ENCODE results near the gene INTS4. TPM values are rescaled to one million over a fixed set of nuclear protein-coding genes. Genes with fewer than 3 reads are reported as not detected.
"Not testable (repeated sequence)": the region's sequence is repeated elsewhere in the genome, so short reads cannot be mapped to it uniquely, and the experiment has no call there.

INTS4 gene
- total RNA-seq, 1 experiment from 2014 or later: 25.2 TPM

GRCh38 chr11:77854838-77855237, 139.6 kb downstream of the INTS4 start:
- BruUV-seq (replicated peaks): no TSS peak
- TF ChIP-seq CTCF (IDR thresholded peaks at IDR 0.05; ENCODE audit: unreplicated experiment): no peak
- H3K27ac Mint-ChIP-seq (ENCODE audit: low read depth, unreplicated experiment): no peak overlapping the region
- DNase-seq (ENCODE audit: unreplicated experiment): no peak
- ChIA-PET POLR2A (no interaction called here), CTCF (interaction anchor here (0.5 kb wide), 1 partner anchor 11 kb away, joined by 3 read pairs; no protein-coding TSS in a partner anchor)
- intact Hi-C loops (cut with micrococcal nuclease): no loop called here
- H3K27me3 Mint-ChIP-seq (ENCODE audit: insufficient read depth, unreplicated experiment): no peaks in the 10 kb centered on the region
- no peaks in the 10 kb centered on the region for H3K9me3 Mint-ChIP-seq (ENCODE audit: unreplicated experiment)
- H3K4me3 Mint-ChIP-seq (ENCODE audit: unreplicated experiment): no peak overlapping the region
- H3K36me3 Mint-ChIP-seq (ENCODE audit: insufficient read depth, unreplicated experiment): peaks cover 36% of the 10 kb centered on the region
- no peaks in the 10 kb centered on the region for H3K4me1 Mint-ChIP-seq (ENCODE audit: insufficient read depth, unreplicated experiment)

- Mint-ChIP-seq H3K9me3 (ENCODE audit: unreplicated experiment) (no peaks in the 10 kb centered on the region), H3K36me3 (ENCODE audit: insufficient read depth, unreplicated experiment) (peaks cover 40% of the 10 kb centered on the region), H3K4me3 (ENCODE audit: unreplicated experiment) (no peak overlapping the region), H3K27ac (ENCODE audit: low read depth, unreplicated experiment) (no peak overlapping the region), H3K4me1 (ENCODE audit: insufficient read depth, unreplicated experiment) (no peaks in the 10 kb centered on the region), H3K27me3 (ENCODE audit: insufficient read depth, unreplicated experiment) (no peaks in the 10 kb centered on the region)
- CTCF ChIA-PET: no interaction called here
- BruUV-seq (replicated peaks): no TSS peak
- intact Hi-C loops (cut with micrococcal nuclease): no loop called here
- TF ChIP-seq CTCF (IDR thresholded peaks at IDR 0.05; ENCODE audit: unreplicated experiment): no peak
- DNase-seq (ENCODE audit: unreplicated experiment): no peak
- POLR2A ChIA-PET: no interaction called here
These were observed 143.0 kb downstream of the INTS4 start for GRCh38 chr11:77851503-77851902.

GRCh38 chr11:77843700-77844099, 150.8 kb downstream of the INTS4 start:
- DNase-seq (ENCODE audit: unreplicated experiment); H3K27me3 Mint-ChIP-seq (ENCODE audit: insufficient read depth, unreplicated experiment); H3K4me1 Mint-ChIP-seq (ENCODE audit: insufficient read depth, unreplicated experiment); H3K9me3 Mint-ChIP-seq (ENCODE audit: unreplicated experiment); BruUV-seq (replicated peaks); intact Hi-C loops (cut with micrococcal nuclease); POLR2A ChIA-PET; H3K4me3 Mint-ChIP-seq (ENCODE audit: unreplicated experiment); H3K27ac Mint-ChIP-seq (ENCODE audit: low read depth, unreplicated experiment): not testable (repeated sequence)
- CTCF ChIA-PET: interaction anchor here (0.8 kb wide), 1 partner anchor 466 kb away, joined by 6 read pairs; no protein-coding TSS in a partner anchor
- peaks cover 20% of the 10 kb centered on the region for H3K36me3 Mint-ChIP-seq (ENCODE audit: insufficient read depth, unreplicated experiment)

GRCh38 chr11:77842441-77843121, 151.9 kb downstream of the INTS4 start:
- CTCF ChIA-PET: no interaction called here
- Mint-ChIP-seq H3K4me1 (ENCODE audit: insufficient read depth, unreplicated experiment) (no peaks in the 10 kb centered on the region), H3K9me3 (ENCODE audit: unreplicated experiment) (no peaks in the 10 kb centered on the region), H3K4me3 (ENCODE audit: unreplicated experiment) (no peak overlapping the region), H3K36me3 (ENCODE audit: insufficient read depth, unreplicated experiment) (peaks cover 13% of the 10 kb centered on the region), H3K27me3 (ENCODE audit: insufficient read depth, unreplicated experiment) (no peaks in the 10 kb centered on the region), H3K27ac (ENCODE audit: low read depth, unreplicated experiment) (no peak overlapping the region)
- intact Hi-C loops (cut with micrococcal nuclease): no loop called here
- POLR2A ChIA-PET: no interaction called here
- no TSS peak for BruUV-seq (replicated peaks)
- DNase-seq (ENCODE audit: unreplicated experiment): no peak
- TF ChIP-seq CTCF (IDR thresholded peaks at IDR 0.05; ENCODE audit: unreplicated experiment): no peak

Measured in MCF 10A (cell line).